ENCODE data around the gene COMP.

- TF ChIP-seq POLR2A (IDR thresholded peaks at IDR 0.05) (no peak), CTCF (IDR thresholded peaks at IDR 0.05) (no peak), POLR2AphosphoS5 (IDR thresholded peaks at IDR 0.05) (no peak), EP300 (IDR thresholded peaks at IDR 0.05) (no peak)
These were observed 2.3 kb downstream of the COMP start for GRCh38 chr19:18788529-18789421.

Data from suprapubic skin (tissue), 4 donors.